Neural progenitor cell (in vitro differentiated cells): ENCODE data around the gene CDC42BPA. TPM values are rescaled to one million over a fixed set of nuclear protein-coding genes. Genes with fewer than 3 reads are reported as not detected.

Experiments used
- DNase-seq: peaks from one replicate; pipeline ENCODE4 v3.0.0-alpha.2; 2016; ENCODE audit warnings: low spot score
- H2AFZ ChIP-seq: fragments of 200-600 bp; sonication (generic); replicated peaks from 2 replicates; pipeline ENCODE4 v1.6.1; 2016; ENCODE audit warnings: antibody characterized with exemption
- H3F3A ChIP-seq: fragments of 200-600 bp; sonication (generic); 2 replicates; pipeline ENCODE4 v1.6.1; 2016; ENCODE audit warnings: antibody characterized with exemption, low read depth
- H3K27ac ChIP-seq: fragments of 200-600 bp; sonication (generic); 2 replicates; pipeline ENCODE4 v1.5.1; 2016; ENCODE audit warnings: mild to moderate bottlenecking
- H3K27me3 ChIP-seq: fragments of 200-600 bp; sonication (generic); 2 replicates; pipeline ENCODE4 v1.6.1; 2016; ENCODE audit warnings: mild to moderate bottlenecking, moderate library complexity
- H3K36me3 ChIP-seq: fragments of 200-600 bp; sonication (generic); 2 replicates; pipeline ENCODE4 v1.5.1; 2016
- H3K4me1 ChIP-seq: fragments of 200-600 bp; sonication (generic); 2 replicates; pipeline ENCODE4 v1.6.1; 2016; ENCODE audit warnings: mixed run types
- H3K4me2 ChIP-seq: fragments of 200-600 bp; sonication (generic); 2 replicates; pipeline ENCODE4 v1.6.1; 2016
- H3K4me3 ChIP-seq: fragments of 200-600 bp; sonication (generic); 2 replicates; pipeline ENCODE4 v1.5.1; 2016
- H3K79me2 ChIP-seq: fragments of 200-600 bp; sonication (generic); 2 replicates; pipeline ENCODE4 v1.6.1; 2016; ENCODE audit warnings: low read depth
- H3K9ac ChIP-seq: fragments of 200-600 bp; sonication (generic); 2 replicates; pipeline ENCODE4 v1.6.1; 2016
- H3K9me3 ChIP-seq: fragments of 200-600 bp; sonication (generic); 2 replicates; pipeline ENCODE4 v1.5.1; 2016; ENCODE audit warnings: low read depth
- H4K20me1 ChIP-seq: fragments of 200-600 bp; sonication (generic); 2 replicates; pipeline ENCODE4 v1.6.1; 2016; ENCODE audit warnings: low read depth
- H3K27ac Mint-ChIP-seq: 3 replicates; pipeline ENCODE4 v1.8.0; 2021; ENCODE audit warnings: mixed read lengths
- H3K27me3 Mint-ChIP-seq: 2 replicates; pipeline ENCODE4 v1.8.0; 2022; ENCODE audit warnings: low read depth, mild to moderate bottlenecking, inconsistent platforms, moderate library complexity, mixed read lengths; ENCODE audit not compliant: insufficient read depth
- H3K36me3 Mint-ChIP-seq: 3 replicates; pipeline ENCODE4 v1.8.0; 2021; ENCODE audit warnings: mixed read lengths
- H3K4me1 Mint-ChIP-seq: 3 replicates; pipeline ENCODE4 v1.8.0; 2021; ENCODE audit warnings: mixed read lengths
- H3K4me3 Mint-ChIP-seq: 3 replicates; pipeline ENCODE4 v1.8.0; 2021; ENCODE audit warnings: mild to moderate bottlenecking, moderate library complexity, mixed read lengths
- H3K9me3 Mint-ChIP-seq: 3 replicates; pipeline ENCODE4 v1.8.0; 2020; ENCODE audit warnings: mixed read lengths
- EZH2 ChIP-seq: fragments of 200-600 bp; sonication (generic); IDR thresholded peaks from 2 replicates; pipeline ENCODE4 v1.6.1; 2017; ENCODE audit warnings: antibody characterized with exemption, mild to moderate bottlenecking, moderate library complexity
- EZH2phosphoT487 ChIP-seq: fragments of 200-600 bp; sonication (generic); IDR thresholded peaks from 2 replicates; pipeline ENCODE4 v1.6.1; 2017; ENCODE audit warnings: antibody characterized with exemption
- total RNA-seq: library from RNA; depleted of rRNA; stranded (reverse); fragments of >200 nt; gene quantifications from 2 replicates; pipeline ENCODE4 v1.2.3, GENCODE V29; 2015; ENCODE audit warnings: low replicate concordance
- TF ChIP-seq, protein P1 (sequence below): fragments of 200-600 bp; sonication (generic); IDR thresholded peaks from 2 replicates; pipeline ENCODE4 v1.5.1; 2017; ENCODE audit warnings: antibody characterized with exemption, mild to moderate bottlenecking

CDC42BPA gene
- total RNA-seq, 1 donor from 2014 or later, result 54.7 TPM

- Mint-ChIP-seq H3K27me3 (no peaks in the 10 kb centered on the region), H3K36me3 (no peaks in the 10 kb centered on the region), H3K27ac (no peak overlapping the region), H3K4me1 (no peaks in the 10 kb centered on the region), H3K4me3 (no peak overlapping the region), H3K9me3 (no peaks in the 10 kb centered on the region)
- peaks cover 6% of the 10 kb centered on the region for H3K36me3 ChIP-seq
- H4K20me1 ChIP-seq, result no peaks in the 10 kb centered on the region
- H3K27me3 ChIP-seq, result no peaks in the 10 kb centered on the region
- H3K9ac ChIP-seq, result no peak overlapping the region
- no peak for TF ChIP-seq EZH2phosphoT487
- no peak for TF ChIP-seq EZH2
- TF ChIP-seq, protein P1, sequence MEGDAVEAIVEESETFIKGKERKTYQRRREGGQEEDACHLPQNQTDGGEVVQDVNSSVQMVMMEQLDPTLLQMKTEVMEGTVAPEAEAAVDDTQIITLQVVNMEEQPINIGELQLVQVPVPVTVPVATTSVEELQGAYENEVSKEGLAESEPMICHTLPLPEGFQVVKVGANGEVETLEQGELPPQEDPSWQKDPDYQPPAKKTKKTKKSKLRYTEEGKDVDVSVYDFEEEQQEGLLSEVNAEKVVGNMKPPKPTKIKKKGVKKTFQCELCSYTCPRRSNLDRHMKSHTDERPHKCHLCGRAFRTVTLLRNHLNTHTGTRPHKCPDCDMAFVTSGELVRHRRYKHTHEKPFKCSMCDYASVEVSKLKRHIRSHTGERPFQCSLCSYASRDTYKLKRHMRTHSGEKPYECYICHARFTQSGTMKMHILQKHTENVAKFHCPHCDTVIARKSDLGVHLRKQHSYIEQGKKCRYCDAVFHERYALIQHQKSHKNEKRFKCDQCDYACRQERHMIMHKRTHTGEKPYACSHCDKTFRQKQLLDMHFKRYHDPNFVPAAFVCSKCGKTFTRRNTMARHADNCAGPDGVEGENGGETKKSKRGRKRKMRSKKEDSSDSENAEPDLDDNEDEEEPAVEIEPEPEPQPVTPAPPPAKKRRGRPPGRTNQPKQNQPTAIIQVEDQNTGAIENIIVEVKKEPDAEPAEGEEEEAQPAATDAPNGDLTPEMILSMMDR, result no peak
- no peaks in the 10 kb centered on the region for H3F3A ChIP-seq
- no peaks in the 10 kb centered on the region for H3K9me3 ChIP-seq
- H3K4me2 ChIP-seq, result no peak overlapping the region
- no peak overlapping the region for H3K4me3 ChIP-seq
- no peak overlapping the region for H2AFZ ChIP-seq
- DNase-seq, result no peak
- H3K27ac ChIP-seq, result no peak overlapping the region
- no peaks in the 10 kb centered on the region for H3K4me1 ChIP-seq
- no peaks in the 10 kb centered on the region for H3K79me2 ChIP-seq
Measured at GRCh38 chr1:227073786-227074185, 244.5 kb downstream of the CDC42BPA start.

- no peak overlapping the region for H3K4me3 ChIP-seq
- Mint-ChIP-seq H3K4me3 (no peak overlapping the region), H3K27me3 (no peaks in the 10 kb centered on the region), H3K4me1 (no peaks in the 10 kb centered on the region), H3K27ac (no peak overlapping the region), H3K36me3 (no peaks in the 10 kb centered on the region), H3K9me3 (no peaks in the 10 kb centered on the region)
- H3K9ac ChIP-seq, result no peak overlapping the region
- no peaks in the 10 kb centered on the region for H3F3A ChIP-seq
- H3K4me1 ChIP-seq, result no peaks in the 10 kb centered on the region
- H3K27me3 ChIP-seq, result no peaks in the 10 kb centered on the region
- no peak overlapping the region for H3K27ac ChIP-seq
- no peak for DNase-seq
- H3K4me2 ChIP-seq, result no peak overlapping the region
- no peak overlapping the region for H2AFZ ChIP-seq
- no peaks in the 10 kb centered on the region for H4K20me1 ChIP-seq
- H3K79me2 ChIP-seq, result no peaks in the 10 kb centered on the region
- TF ChIP-seq, protein P1, result no peak
- TF ChIP-seq EZH2phosphoT487, result no peak
- TF ChIP-seq EZH2, result no peak
- peaks cover 9% of the 10 kb centered on the region for H3K36me3 ChIP-seq
- no peaks in the 10 kb centered on the region for H3K9me3 ChIP-seq
Measured at GRCh38 chr1:227072991-227073390, 245.3 kb downstream of the CDC42BPA start.

DNA sequence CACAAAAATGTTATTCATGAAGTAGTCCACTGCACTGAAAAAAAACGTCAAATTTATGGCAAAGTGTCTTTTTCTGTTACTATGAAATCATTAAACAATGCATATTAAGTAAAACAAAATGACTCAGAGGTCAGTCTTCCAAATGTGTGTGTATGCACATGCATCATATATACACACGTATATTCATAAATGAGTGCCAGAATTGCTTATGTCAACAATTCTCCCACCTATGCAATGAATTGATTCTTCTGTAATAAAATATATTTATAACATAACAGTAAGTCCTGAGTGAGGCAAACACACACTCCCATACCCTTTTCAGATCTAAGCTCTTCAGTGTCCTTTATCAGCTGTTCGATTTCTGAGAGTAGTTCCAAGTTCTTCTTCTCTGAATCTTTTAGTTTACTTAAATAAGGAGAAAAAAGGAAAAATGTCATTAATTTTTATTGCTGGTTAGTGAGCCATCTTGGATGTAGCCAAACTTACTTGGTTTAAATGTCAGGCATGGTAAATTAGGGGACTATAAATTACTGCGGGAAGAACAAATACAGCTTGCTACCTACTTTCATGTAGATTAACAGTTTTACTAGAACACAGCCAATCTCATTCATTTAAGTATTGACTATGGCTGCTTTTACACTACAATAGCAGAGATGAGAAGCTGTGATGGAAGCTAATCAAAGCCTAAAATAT, 246.3 kb downstream of the CDC42BPA start:
- Histone ChIP-seq H4K20me1 (no peaks in the 10 kb centered on the region), H3K79me2 (no peaks in the 10 kb centered on the region), H3K36me3 (peaks cover 9% of the 10 kb centered on the region), H3K4me3 (no peak overlapping the region), H3F3A (no peaks in the 10 kb centered on the region), H3K4me1 (no peaks in the 10 kb centered on the region), H3K9ac (no peak overlapping the region), H2AFZ (no peak overlapping the region), H3K9me3 (no peaks in the 10 kb centered on the region), H3K27me3 (no peaks in the 10 kb centered on the region), H3K4me2 (no peak overlapping the region), H3K27ac (no peak overlapping the region)
- Mint-ChIP-seq H3K27ac (no peak overlapping the region), H3K27me3 (no peaks in the 10 kb centered on the region), H3K36me3 (no peaks in the 10 kb centered on the region), H3K4me1 (no peaks in the 10 kb centered on the region), H3K4me3 (no peak overlapping the region), H3K9me3 (no peaks in the 10 kb centered on the region)
- TF ChIP-seq, protein P1, result no peak
- TF ChIP-seq EZH2phosphoT487, result no peak
- TF ChIP-seq EZH2, result no peak
- no peak for DNase-seq
